ENCODE measurements around the gene UNC80.

The UNC80 gene

GRCh38 chr2:209905691-209906090 lies 134.1 kb downstream of the UNC80 start:
- Histone ChIP-seq H3K9me2 (replicated peaks; ENCODE audit: insufficient read depth, low read length) (no peaks in the 10 kb centered on the region), H3K27me3 (ENCODE audit: low read length) (no peaks in the 10 kb centered on the region), H3K79me2 (ENCODE audit: insufficient read depth, low read length) (no peaks in the 10 kb centered on the region), H4K20me1 (ENCODE audit: low read depth, low read length) (no peaks in the 10 kb centered on the region), H3K9me3 (ENCODE audit: insufficient read depth, low read length) (no peaks in the 10 kb centered on the region), H2AFZ (ENCODE audit: low read depth, low read length, severe bottlenecking) (no peak overlapping the region), H3K4me2 (ENCODE audit: low read depth, low read length, poor library complexity, severe bottlenecking) (no peak overlapping the region), H3K36me3 (ENCODE audit: low read length) (no peaks in the 10 kb centered on the region), H3K9ac (ENCODE audit: low read length) (no peak overlapping the region), H3K4me3 (ENCODE audit: insufficient read depth, low read length, poor library complexity, severe bottlenecking) (no peak overlapping the region), H3F3A (ENCODE audit: insufficient read depth) (no peaks in the 10 kb centered on the region), H3K27ac (ENCODE audit: low read depth, low read length) (no peak overlapping the region)
- TF ChIP-seq CTCF (IDR thresholded peaks at IDR 0.05; ENCODE audit: insufficient read depth, low read length, poor library complexity, severe bottlenecking) (no peak), EZH2phosphoT487 (conservative IDR thresholded peaks at IDR 0.05; ENCODE audit: low read length) (no peak)

GRCh38 chr2:209907746-209908145 lies 136.1 kb downstream of the UNC80 start:
- H3K27ac ChIP-seq (ENCODE audit: low read depth, low read length): no peak overlapping the region
- H3K9ac ChIP-seq (ENCODE audit: low read length): no peak overlapping the region
- H3K36me3 ChIP-seq (ENCODE audit: low read length): no peaks in the 10 kb centered on the region
- H4K20me1 ChIP-seq (ENCODE audit: low read depth, low read length): no peaks in the 10 kb centered on the region
- TF ChIP-seq EZH2phosphoT487 (conservative IDR thresholded peaks at IDR 0.05; ENCODE audit: low read length): no peak
- TF ChIP-seq CTCF (IDR thresholded peaks at IDR 0.05; ENCODE audit: insufficient read depth, low read length, poor library complexity, severe bottlenecking): no peak
- H3K4me2 ChIP-seq (ENCODE audit: low read depth, low read length, poor library complexity, severe bottlenecking): no peak overlapping the region
- H3F3A ChIP-seq (ENCODE audit: insufficient read depth): no peaks in the 10 kb centered on the region
- no peak overlapping the region for H3K4me3 ChIP-seq (ENCODE audit: insufficient read depth, low read length, poor library complexity, severe bottlenecking)
- no peaks in the 10 kb centered on the region for H3K79me2 ChIP-seq (ENCODE audit: insufficient read depth, low read length)
- no peaks in the 10 kb centered on the region for H3K27me3 ChIP-seq (ENCODE audit: low read length)
- no peaks in the 10 kb centered on the region for H3K9me2 ChIP-seq (replicated peaks; ENCODE audit: insufficient read depth, low read length)
- no peaks in the 10 kb centered on the region for H3K9me3 ChIP-seq (ENCODE audit: insufficient read depth, low read length)
- H2AFZ ChIP-seq (ENCODE audit: low read depth, low read length, severe bottlenecking): no peak overlapping the region

GRCh38 chr2:209908511-209908910 lies 136.9 kb downstream of the UNC80 start:
- H3K9me2 ChIP-seq (replicated peaks; ENCODE audit: insufficient read depth, low read length): no peaks in the 10 kb centered on the region
- TF ChIP-seq CTCF (IDR thresholded peaks at IDR 0.05; ENCODE audit: insufficient read depth, low read length, poor library complexity, severe bottlenecking) (no peak), EZH2phosphoT487 (conservative IDR thresholded peaks at IDR 0.05; ENCODE audit: low read length) (no peak)
- H4K20me1 ChIP-seq (ENCODE audit: low read depth, low read length): no peaks in the 10 kb centered on the region
- no peak overlapping the region for H3K4me3 ChIP-seq (ENCODE audit: insufficient read depth, low read length, poor library complexity, severe bottlenecking)
- no peaks in the 10 kb centered on the region for H3K9me3 ChIP-seq (ENCODE audit: insufficient read depth, low read length)
- no peak overlapping the region for H2AFZ ChIP-seq (ENCODE audit: low read depth, low read length, severe bottlenecking)
- H3K4me2 ChIP-seq (ENCODE audit: low read depth, low read length, poor library complexity, severe bottlenecking): no peak overlapping the region
- H3K9ac ChIP-seq (ENCODE audit: low read length): no peak overlapping the region
- no peaks in the 10 kb centered on the region for H3F3A ChIP-seq (ENCODE audit: insufficient read depth)
- H3K79me2 ChIP-seq (ENCODE audit: insufficient read depth, low read length): no peaks in the 10 kb centered on the region
- no peak overlapping the region for H3K27ac ChIP-seq (ENCODE audit: low read depth, low read length)
- H3K27me3 ChIP-seq (ENCODE audit: low read length): no peaks in the 10 kb centered on the region
- no peaks in the 10 kb centered on the region for H3K36me3 ChIP-seq (ENCODE audit: low read length)

Data from SU-DHL-6 (cell line).